ENCODE measurements around the gene PLA2G1B. TPM values are rescaled to one million over a fixed set of nuclear protein-coding genes. Genes with fewer than 3 reads are reported as not detected.

Gene PLA2G1B
- not detected in 2 replicates for polyA plus RNA-seq (2013)

GRCh38 chr12:120327593-120327992, at the start of gene PLA2G1B:
Gene PLA2G1B (minus strand): TSS chr12:120327779. CDS start chr12:120327753, 26 bp downstream.
- Histone ChIP-seq H2BK120ac (ENCODE audit: insufficient read depth, low read length, poor library complexity) (no peak within 1 kb of the TSS), H3K36me3 (ENCODE audit: control insufficient read depth in 1 of 2, insufficient read depth in 2 of 2, low read length in 2 of 2) (no peaks in the 10 kb centered on the region), H3K14ac (ENCODE audit: low read length) (no peak within 1 kb of the TSS), H3K23ac (ENCODE audit: low read length) (no peak within 1 kb of the TSS), H3K79me1 (ENCODE audit: low read length) (no peaks in the 10 kb centered on the region), H3K4me3 (ENCODE audit: low read depth, low read length) (no peak within 1 kb of the TSS), H2BK12ac (ENCODE audit: low read length) (no peak within 1 kb of the TSS), H3K18ac (ENCODE audit: low read length) (no peak within 1 kb of the TSS), H3K4me2 (ENCODE audit: low read length) (no peak within 1 kb of the TSS), H2AFZ (ENCODE audit: insufficient read depth, low read length, poor library complexity) (no peak within 1 kb of the TSS), H2BK5ac (ENCODE audit: low read depth, low read length, poor library complexity) (no peak within 1 kb of the TSS), H4K12ac (ENCODE audit: low read depth, low read length) (no peak within 1 kb of the TSS), H3K4ac (ENCODE audit: low read depth, low read length) (no peak within 1 kb of the TSS), H2AK5ac (ENCODE audit: low read length) (no peak within 1 kb of the TSS), H3K27ac (ENCODE audit: low read depth, low read length) (no peak within 1 kb of the TSS), H3K9me3 (ENCODE audit: insufficient read depth, low read depth, low read length) (no peaks in the 10 kb centered on the region), H4K91ac (ENCODE audit: low read depth, low read length) (no peak within 1 kb of the TSS), H4K8ac (ENCODE audit: low read depth, low read length) (no peak within 1 kb of the TSS), H3K9ac (ENCODE audit: low read length) (no peak within 1 kb of the TSS), H3K4me1 (ENCODE audit: control insufficient read depth in 1 of 2, insufficient read depth in 2 of 2, low read length in 2 of 2) (peaks cover 2% of the 10 kb centered on the region in 2 experiments), H3K79me2 (ENCODE audit: control insufficient read depth, insufficient read depth, low read length, poor library complexity) (no peaks in the 10 kb centered on the region), H3K27me3 (ENCODE audit: insufficient read depth, low read length) (no peaks in the 10 kb centered on the region)
- WGBS (ENCODE audit: extremely low coverage, insufficient coverage, insufficient read length) = no CpG with 5 or more reads among the region's 5 CpGs
- peak in 1 of 2 donors; percentile 11 for DNase-seq

DNA sequence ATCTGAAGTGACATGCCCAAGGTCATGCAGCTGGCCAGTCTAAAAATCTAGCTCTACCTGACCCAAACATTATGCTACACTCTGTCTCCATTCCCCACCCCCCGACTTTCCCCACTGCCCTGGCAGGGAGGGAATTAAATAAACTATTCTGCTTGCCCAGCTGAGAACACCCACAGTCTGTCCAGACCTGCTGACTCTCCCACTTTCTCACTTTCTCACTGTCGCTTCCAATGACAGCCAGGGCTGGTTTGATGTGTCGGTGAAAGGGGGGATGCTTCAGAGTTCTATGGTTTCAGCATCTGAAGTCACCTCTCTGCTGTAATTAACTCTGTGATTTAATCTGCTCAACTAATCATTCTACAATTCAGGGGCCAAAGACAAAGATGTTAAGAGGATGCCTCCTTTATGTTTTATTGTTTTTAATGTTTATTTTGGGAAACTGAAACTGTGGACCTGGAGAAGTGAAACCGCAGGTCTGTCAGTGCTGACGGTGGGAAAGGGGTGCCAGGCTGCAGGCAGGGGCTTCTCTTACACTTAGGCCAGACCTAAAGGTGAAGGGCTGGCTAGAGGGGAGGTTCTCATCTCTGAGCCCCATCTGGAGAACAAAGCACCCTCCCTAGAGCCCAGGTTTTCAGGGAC, 49.5 kb upstream of the PLA2G1B start:
- H2BK120ac ChIP-seq (ENCODE audit: insufficient read depth, low read length, poor library complexity) = no peak overlapping the region
- no peak overlapping the region for H4K12ac ChIP-seq (ENCODE audit: low read depth, low read length)

GRCh38 chr12:120376416-120376815, 48.8 kb upstream of the PLA2G1B start:
- no peaks in the 10 kb centered on the region for H3K9me3 ChIP-seq (ENCODE audit: insufficient read depth, low read depth, low read length)
- H3K4me3 ChIP-seq (ENCODE audit: low read depth, low read length) = no peak overlapping the region
- no peak overlapping the region for H3K14ac ChIP-seq (ENCODE audit: low read length)
- H3K79me2 ChIP-seq (ENCODE audit: control insufficient read depth, insufficient read depth, low read length, poor library complexity) = no peaks in the 10 kb centered on the region
- no CpG with 5 or more reads among the region's 5 CpGs for WGBS (ENCODE audit: extremely low coverage, insufficient coverage, insufficient read length)
- no peak overlapping the region for H3K4me2 ChIP-seq (ENCODE audit: low read length)
- H3K18ac ChIP-seq (ENCODE audit: low read length) = no peak overlapping the region
- no peak overlapping the region for H3K27ac ChIP-seq (ENCODE audit: low read depth, low read length)
- H2AFZ ChIP-seq (ENCODE audit: insufficient read depth, low read length, poor library complexity) = no peak overlapping the region
- no peak overlapping the region for H3K9ac ChIP-seq (ENCODE audit: low read length)
- no peak overlapping the region for H2BK12ac ChIP-seq (ENCODE audit: low read length)
- H2AK5ac ChIP-seq (ENCODE audit: low read length) = no peak overlapping the region
- H3K4ac ChIP-seq (ENCODE audit: low read depth, low read length) = no peak overlapping the region
- no peak overlapping the region for H2BK5ac ChIP-seq (ENCODE audit: low read depth, low read length, poor library complexity)
- H3K79me1 ChIP-seq (ENCODE audit: low read length) = no peaks in the 10 kb centered on the region
- H4K8ac ChIP-seq (ENCODE audit: low read depth, low read length) = no peak overlapping the region
- no peaks in the 10 kb centered on the region for H3K4me1 ChIP-seq (ENCODE audit: control insufficient read depth in 1 of 2, insufficient read depth in 2 of 2, low read length in 2 of 2)
- no peak overlapping the region for H4K12ac ChIP-seq (ENCODE audit: low read depth, low read length)
- peak; percentile 34 to 38 for DNase-seq
- H4K91ac ChIP-seq (ENCODE audit: low read depth, low read length) = no peak overlapping the region
- no peaks in the 10 kb centered on the region for H3K36me3 ChIP-seq (ENCODE audit: control insufficient read depth in 1 of 2, insufficient read depth in 2 of 2, low read length in 2 of 2)
- no peaks in the 10 kb centered on the region for H3K27me3 ChIP-seq (ENCODE audit: insufficient read depth, low read length)
- H2BK120ac ChIP-seq (ENCODE audit: insufficient read depth, low read length, poor library complexity) = no peak overlapping the region
- H3K23ac ChIP-seq (ENCODE audit: low read length) = no peak overlapping the region

More for the DNA sequence above, 49.5 kb upstream of the PLA2G1B start:
- no CpG with 5 or more reads among the region's 5 CpGs for WGBS (ENCODE audit: extremely low coverage, insufficient coverage, insufficient read length)
- H2BK5ac ChIP-seq (ENCODE audit: low read depth, low read length, poor library complexity) = no peak overlapping the region
- no peak overlapping the region for H4K8ac ChIP-seq (ENCODE audit: low read depth, low read length)
- DNase-seq = no peak
- H3K36me3 ChIP-seq (ENCODE audit: control insufficient read depth in 1 of 2, insufficient read depth in 2 of 2, low read length in 2 of 2) = no peaks in the 10 kb centered on the region
- H3K4me2 ChIP-seq (ENCODE audit: low read length) = no peak overlapping the region
- no peak overlapping the region for H3K23ac ChIP-seq (ENCODE audit: low read length)
- no peaks in the 10 kb centered on the region for H3K27me3 ChIP-seq (ENCODE audit: insufficient read depth, low read length)
- H3K4me3 ChIP-seq (ENCODE audit: low read depth, low read length) = no peak overlapping the region
- H3K27ac ChIP-seq (ENCODE audit: low read depth, low read length) = no peak overlapping the region
- H2AFZ ChIP-seq (ENCODE audit: insufficient read depth, low read length, poor library complexity) = no peak overlapping the region
- no peak overlapping the region for H3K18ac ChIP-seq (ENCODE audit: low read length)
- no peak overlapping the region for H2AK5ac ChIP-seq (ENCODE audit: low read length)
- no peak overlapping the region for H4K91ac ChIP-seq (ENCODE audit: low read depth, low read length)
- H3K79me1 ChIP-seq (ENCODE audit: low read length) = no peaks in the 10 kb centered on the region
- no peaks in the 10 kb centered on the region for H3K4me1 ChIP-seq (ENCODE audit: control insufficient read depth in 1 of 2, insufficient read depth in 2 of 2, low read length in 2 of 2)
- H3K79me2 ChIP-seq (ENCODE audit: control insufficient read depth, insufficient read depth, low read length, poor library complexity) = no peaks in the 10 kb centered on the region
- no peak overlapping the region for H2BK12ac ChIP-seq (ENCODE audit: low read length)
- no peak overlapping the region for H3K4ac ChIP-seq (ENCODE audit: low read depth, low read length)
- no peak overlapping the region for H3K14ac ChIP-seq (ENCODE audit: low read length)
- no peak overlapping the region for H3K9ac ChIP-seq (ENCODE audit: low read length)
- no peaks in the 10 kb centered on the region for H3K9me3 ChIP-seq (ENCODE audit: insufficient read depth, low read depth, low read length)

GRCh38 chr12:120376009-120376408, 48.4 kb upstream of the PLA2G1B start:
- H3K79me2 ChIP-seq (ENCODE audit: control insufficient read depth, insufficient read depth, low read length, poor library complexity) = no peaks in the 10 kb centered on the region

More at GRCh38 chr12:120376009-120376408, 48.4 kb upstream of the PLA2G1B start:
- H2AK5ac ChIP-seq (ENCODE audit: low read length) = no peak overlapping the region
- no peak overlapping the region for H3K23ac ChIP-seq (ENCODE audit: low read length)
- H2BK5ac ChIP-seq (ENCODE audit: low read depth, low read length, poor library complexity) = no peak overlapping the region
- no peak overlapping the region for H4K91ac ChIP-seq (ENCODE audit: low read depth, low read length)
- H3K4me1 ChIP-seq (ENCODE audit: control insufficient read depth in 1 of 2, insufficient read depth in 2 of 2, low read length in 2 of 2) = no peaks in the 10 kb centered on the region
- peak in 1 of 2 donors; percentile 70 for DNase-seq
- H3K4me2 ChIP-seq (ENCODE audit: low read length) = no peak overlapping the region
- H4K8ac ChIP-seq (ENCODE audit: low read depth, low read length) = no peak overlapping the region
- no CpG with 5 or more reads among the region's 2 CpGs for WGBS (ENCODE audit: extremely low coverage, insufficient coverage, insufficient read length)
- H3K36me3 ChIP-seq (ENCODE audit: control insufficient read depth in 1 of 2, insufficient read depth in 2 of 2, low read length in 2 of 2) = no peaks in the 10 kb centered on the region
- H3K9me3 ChIP-seq (ENCODE audit: insufficient read depth, low read depth, low read length) = no peaks in the 10 kb centered on the region
- H2BK12ac ChIP-seq (ENCODE audit: low read length) = no peak overlapping the region
- H2BK120ac ChIP-seq (ENCODE audit: insufficient read depth, low read length, poor library complexity) = no peak overlapping the region
- no peak overlapping the region for H4K12ac ChIP-seq (ENCODE audit: low read depth, low read length)
- H3K18ac ChIP-seq (ENCODE audit: low read length) = no peak overlapping the region
- no peak overlapping the region for H3K9ac ChIP-seq (ENCODE audit: low read length)
- H3K4ac ChIP-seq (ENCODE audit: low read depth, low read length) = no peak overlapping the region
- H2AFZ ChIP-seq (ENCODE audit: insufficient read depth, low read length, poor library complexity) = no peak overlapping the region
- no peak overlapping the region for H3K14ac ChIP-seq (ENCODE audit: low read length)
- no peak overlapping the region for H3K4me3 ChIP-seq (ENCODE audit: low read depth, low read length)
- H3K79me1 ChIP-seq (ENCODE audit: low read length) = no peaks in the 10 kb centered on the region
- no peak overlapping the region for H3K27ac ChIP-seq (ENCODE audit: low read depth, low read length)
- peaks cover 4% of the 10 kb centered on the region for H3K27me3 ChIP-seq (ENCODE audit: insufficient read depth, low read length)

Measured in trophoblast cell (in vitro differentiated cells and primary cell).